HUES64 (cell line): ENCODE data around the gene LSMEM2.
A peak's percentile ranks its signal among the peaks of the same experiment; 100 is the strongest.
"Not testable (repeated sequence)": the region's sequence is repeated elsewhere in the genome, so short reads cannot be mapped to it uniquely, and the experiment has no call there.

Experiments used
- H3K27ac ChIP-seq: 2 replicates; pipeline ENCODE4 v1.7.0; 2013; ENCODE audit warnings: low read depth, low read length, inconsistent platforms
- H3K27me3 ChIP-seq: 2 replicates; pipeline ENCODE4 v1.6.1; 2013; ENCODE audit warnings: mild to moderate bottlenecking, low read length; ENCODE audit not compliant: insufficient read depth
- H3K36me3 ChIP-seq: 2 replicates; pipeline ENCODE4 v1.6.1; 2013; ENCODE audit warnings: mild to moderate bottlenecking, low read length; ENCODE audit not compliant: insufficient read depth
- H3K4me1 ChIP-seq: 2 replicates; pipeline ENCODE4 v1.6.1; 2013; ENCODE audit warnings: mild to moderate bottlenecking, low read length, moderate library complexity; ENCODE audit not compliant: insufficient read depth
- H3K4me3 ChIP-seq: 2 replicates; pipeline ENCODE4 v1.5.1; 2013; ENCODE audit warnings: mild to moderate bottlenecking, low read length, moderate library complexity
- H3K9ac ChIP-seq: 2 replicates; pipeline ENCODE4 v1.6.1; 2013; ENCODE audit warnings: mild to moderate bottlenecking, low read depth, low read length
- H3K9me3 ChIP-seq: 2 replicates; pipeline ENCODE4 v1.6.1; 2013; ENCODE audit warnings: low read depth, low read length; ENCODE audit not compliant: insufficient read depth
- WGBS: fragments of 150-250, 120-280 bp; methylation state at CpG from one replicate; pipeline ENCODE4 v1.1.7; 2013; ENCODE audit warnings: missing lambda C conversion rate; 5-methylcytosine and 5-hydroxymethylcytosine counted together

The LSMEM2 gene

DNA sequence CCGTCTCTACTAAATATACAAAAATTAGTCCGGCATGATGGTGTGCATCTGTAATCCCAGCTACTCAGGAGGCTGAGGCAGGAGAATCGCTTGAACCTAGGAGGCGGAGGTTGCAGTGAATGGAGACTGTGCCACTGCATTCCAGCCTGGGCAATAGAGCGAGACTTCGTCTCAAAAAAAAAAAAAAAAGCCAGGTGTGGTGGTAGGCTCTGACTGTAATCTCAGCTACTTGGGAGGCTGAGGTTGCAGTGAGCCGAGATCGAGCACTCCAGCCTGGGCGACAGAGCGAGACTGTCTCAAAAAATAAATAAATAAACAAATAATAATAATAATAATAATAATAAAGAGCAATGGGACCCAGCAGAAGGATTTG is 6.4 kb upstream of the LSMEM2 start:
- H3K4me3 ChIP-seq, H3K9me3 ChIP-seq, H3K36me3 ChIP-seq, H3K27ac ChIP-seq, H3K9ac ChIP-seq: not testable (repeated sequence)
- Histone ChIP-seq H3K4me1 (peaks cover 17% of the 10 kb centered on the region), H3K27me3 (peaks cover 42% of the 10 kb centered on the region)
- WGBS: 94% methylated on average over 6 of the region's 10 CpGs

GRCh38 chr3:50272911-50273688 is 5.8 kb upstream of the LSMEM2 start:
- H3K4me3 ChIP-seq: peak overlapping the region; percentile 47
- H3K4me1 ChIP-seq: peaks cover 13% of the 10 kb centered on the region
- peaks cover 44% of the 10 kb centered on the region for H3K27me3 ChIP-seq
- no peak overlapping the region; the same call in 1 of the 2 replicates for H3K9ac ChIP-seq
- H3K9me3 ChIP-seq: no peaks in the 10 kb centered on the region
- no peaks in the 10 kb centered on the region for H3K36me3 ChIP-seq
- H3K27ac ChIP-seq: no peak overlapping the region
- WGBS: 10% methylated on average over 61 of the region's 61 CpGs

- Histone ChIP-seq H3K4me3 (no peak overlapping the region), H3K36me3 (no peaks in the 10 kb centered on the region), H3K4me1 (peaks cover 13% of the 10 kb centered on the region), H3K9ac (no peak overlapping the region), H3K27ac (no peak overlapping the region), H3K27me3 (peaks cover 44% of the 10 kb centered on the region), H3K9me3 (no peaks in the 10 kb centered on the region)
- 69% methylated on average over 31 of the region's 31 CpGs for WGBS
Measured at GRCh38 chr3:50273689-50274065, 5.2 kb upstream of the LSMEM2 start.

- H3K27me3 ChIP-seq: peaks cover 44% of the 10 kb centered on the region
- H3K9ac ChIP-seq: no peak overlapping the region
- H3K4me3 ChIP-seq: peak overlapping the region; percentile 54
- H3K4me1 ChIP-seq: peaks cover 8% of the 10 kb centered on the region
- H3K27ac ChIP-seq: no peak overlapping the region
- H3K36me3 ChIP-seq: no peaks in the 10 kb centered on the region
- WGBS: 12% methylated on average over 22 of the region's 26 CpGs
- no peaks in the 10 kb centered on the region for H3K9me3 ChIP-seq
Measured at GRCh38 chr3:50274371-50275104, 4.3 kb upstream of the LSMEM2 start.

DNA sequence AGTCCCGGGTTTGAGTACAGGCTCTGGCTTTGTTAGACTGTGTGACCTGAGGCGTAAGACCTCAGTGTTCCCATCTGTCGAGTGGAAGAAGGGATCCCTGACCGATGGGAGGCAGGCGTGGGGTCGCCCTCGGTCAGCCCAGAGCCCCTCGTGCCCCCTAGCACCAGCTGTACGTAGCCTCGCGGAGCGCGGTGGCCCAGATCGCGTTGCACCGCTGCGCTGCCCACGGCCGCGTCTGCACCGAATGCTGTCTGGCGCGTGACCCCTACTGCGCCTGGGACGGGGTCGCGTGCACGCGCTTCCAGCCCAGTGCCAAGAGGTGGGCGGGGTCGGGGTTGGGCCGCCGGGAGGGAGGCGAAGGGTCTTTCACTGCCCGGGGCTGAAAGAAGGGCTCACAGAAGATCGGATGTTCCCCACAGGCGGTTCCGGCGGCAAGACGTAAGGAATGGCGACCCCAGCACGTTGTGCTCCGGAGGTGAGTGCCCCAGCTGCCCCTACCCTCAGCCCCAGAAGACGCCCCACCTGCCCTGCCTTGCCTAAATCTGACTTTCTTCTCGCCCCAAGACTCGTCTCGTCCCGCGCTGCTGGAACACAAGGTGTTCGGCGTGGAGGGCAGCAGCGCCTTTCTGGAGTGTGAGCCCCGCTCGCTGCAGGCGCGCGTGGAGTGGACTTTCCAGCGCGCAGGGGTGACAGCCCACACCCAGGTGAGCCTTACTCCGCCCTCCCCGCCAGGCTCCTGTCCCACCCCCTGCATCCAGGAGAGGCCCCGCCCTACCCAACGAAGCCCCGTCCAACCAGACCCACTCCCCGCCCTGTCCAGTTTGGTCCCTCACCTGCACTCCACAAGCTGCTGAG is 3.5 kb upstream of the LSMEM2 start:
- Histone ChIP-seq H3K9ac (peak overlapping the region; percentile 24; the same call in 1 of the 2 replicates), H3K9me3 (no peaks in the 10 kb centered on the region), H3K4me3 (peak overlapping the region; percentile 54), H3K27me3 (peaks cover 44% of the 10 kb centered on the region), H3K4me1 (peaks cover 2% of the 10 kb centered on the region; the same call in 1 of the 2 replicates), H3K36me3 (no peaks in the 10 kb centered on the region), H3K27ac (no peak overlapping the region)
- whole genome bisulfite sequencing: 7% methylated on average over 65 of the region's 65 CpGs

- Histone ChIP-seq H3K4me3 (peak overlapping the region; percentile 54), H3K9ac (no peak overlapping the region), H3K36me3 (no peaks in the 10 kb centered on the region), H3K4me1 (peaks cover 2% of the 10 kb centered on the region; the same call in 1 of the 2 replicates), H3K27me3 (peaks cover 44% of the 10 kb centered on the region), H3K9me3 (no peaks in the 10 kb centered on the region), H3K27ac (no peak overlapping the region)
- 82% methylated on average over 79 of the region's 79 CpGs for WGBS
Measured at GRCh38 chr3:50275996-50276761, 2.7 kb upstream of the LSMEM2 start.

- H3K36me3 ChIP-seq: no peaks in the 10 kb centered on the region
- H3K4me1 ChIP-seq: peaks cover 2% of the 10 kb centered on the region; the same call in 1 of the 2 replicates
- no peak overlapping the region for H3K4me3 ChIP-seq
- peaks cover 44% of the 10 kb centered on the region for H3K27me3 ChIP-seq
- H3K9me3 ChIP-seq: no peaks in the 10 kb centered on the region
- no peak overlapping the region for H3K9ac ChIP-seq
- H3K27ac ChIP-seq: no peak overlapping the region
- 94% methylated on average over 17 of the region's 17 CpGs for WGBS
Measured at GRCh38 chr3:50276762-50277101, 2.2 kb upstream of the LSMEM2 start.

- H3K4me3 ChIP-seq: no peak overlapping the region
- peaks cover 40% of the 10 kb centered on the region for H3K27me3 ChIP-seq
- WGBS: 92% methylated on average over 4 of the region's 4 CpGs
- H3K27ac ChIP-seq: no peak overlapping the region
- H3K9me3 ChIP-seq: no peaks in the 10 kb centered on the region
- no peaks in the 10 kb centered on the region for H3K4me1 ChIP-seq
- no peak overlapping the region for H3K9ac ChIP-seq
- no peaks in the 10 kb centered on the region for H3K36me3 ChIP-seq
Measured at GRCh38 chr3:50278123-50278879, 586 bp upstream of the LSMEM2 start.

DNA sequence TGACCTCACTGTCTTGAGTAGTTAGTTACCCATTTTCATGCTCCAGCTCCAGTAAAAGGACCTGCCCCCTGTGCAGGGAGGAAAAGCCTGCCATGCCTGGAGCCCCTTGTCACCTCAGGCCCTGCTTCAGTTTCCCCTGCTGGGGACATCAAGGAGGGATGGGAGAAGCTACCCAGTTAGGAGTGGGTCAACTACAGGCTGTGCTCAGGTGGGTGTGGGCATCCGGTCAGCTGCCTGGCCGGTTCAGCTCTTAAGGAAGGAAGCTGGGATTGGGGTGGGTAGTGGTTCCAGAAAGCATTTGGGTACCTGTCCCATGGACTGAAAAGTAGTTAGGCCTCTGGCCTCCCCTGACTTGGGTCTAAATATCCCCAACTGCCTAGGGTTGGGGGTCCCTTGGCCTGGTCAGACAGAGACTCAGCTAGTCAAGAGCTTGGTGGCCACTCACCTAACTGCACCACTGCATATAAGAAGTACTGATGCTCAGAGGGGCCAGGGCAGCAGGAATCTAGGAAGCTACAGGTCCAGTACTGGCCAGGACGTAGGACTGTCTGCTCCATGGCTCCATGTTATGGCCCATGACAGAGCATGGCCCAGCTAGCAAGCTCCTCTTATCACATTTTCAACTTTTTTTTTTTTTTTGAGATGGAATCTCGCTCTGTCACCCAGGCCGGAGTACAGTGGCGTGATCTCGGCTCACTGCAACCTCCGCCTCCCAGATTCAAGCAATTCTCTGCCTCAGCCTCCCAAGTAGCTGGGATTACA is 549 bp downstream of the LSMEM2 start:
- Histone ChIP-seq H3K4me3 (no peak overlapping the region), H3K9ac (no peak overlapping the region), H3K27me3 (peaks cover 29% of the 10 kb centered on the region), H3K4me1 (no peaks in the 10 kb centered on the region), H3K27ac (no peak overlapping the region), H3K9me3 (no peaks in the 10 kb centered on the region), H3K36me3 (no peaks in the 10 kb centered on the region)
- WGBS: 95% methylated on average over 8 of the region's 8 CpGs
